NCI-H226 (cell line): ENCODE measurements around the gene PYGB.

Experiments
- DNase-seq: peaks from one replicate; pipeline ENCODE4 v3.0.0-alpha.2; 2015

The PYGB gene

DNA sequence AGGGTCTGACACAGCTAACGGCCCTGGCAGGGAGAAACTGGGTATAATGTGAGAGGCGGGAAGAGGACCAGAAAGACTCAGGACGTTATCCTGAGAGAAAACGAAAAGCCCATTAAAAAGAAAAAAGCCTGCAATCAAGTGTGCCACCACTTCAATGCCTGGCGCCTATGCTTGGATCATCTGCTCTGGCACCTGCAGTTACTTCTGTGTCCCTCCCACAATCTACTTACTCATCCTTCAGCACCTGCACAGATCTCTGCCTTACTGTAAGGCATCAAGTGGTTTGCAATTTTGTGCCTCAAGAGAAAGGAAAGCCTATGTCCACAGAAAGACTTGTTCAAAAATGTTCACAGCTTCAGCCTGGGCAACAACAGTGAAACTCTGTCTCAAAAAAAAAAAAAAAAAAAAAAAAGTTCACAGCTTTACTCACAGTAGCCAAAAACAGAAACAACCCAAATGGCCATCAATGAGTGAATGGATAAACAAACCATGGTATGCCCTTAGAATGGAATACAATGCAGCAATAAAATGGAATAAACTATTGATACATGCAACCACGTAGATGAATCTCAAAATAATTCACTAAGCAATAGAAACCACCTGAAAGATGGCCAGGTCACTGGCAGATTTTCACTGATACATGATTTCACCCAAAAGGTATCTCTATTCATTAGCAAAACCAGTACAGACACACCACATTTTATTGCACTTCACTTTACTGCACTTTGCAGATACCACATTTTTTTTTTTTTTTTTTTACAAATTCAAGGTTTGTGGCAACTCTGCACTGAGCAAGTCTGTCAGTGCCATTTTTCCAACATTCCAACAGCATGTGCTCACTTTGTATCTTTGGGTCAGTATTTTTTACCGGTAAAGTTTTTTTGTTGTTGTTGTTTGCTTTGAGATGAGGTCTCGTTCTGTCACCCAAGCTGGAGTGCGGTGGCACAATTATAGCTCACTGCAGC, 94.1 kb downstream of the PYGB start:
- no peak for DNase-seq

DNA sequence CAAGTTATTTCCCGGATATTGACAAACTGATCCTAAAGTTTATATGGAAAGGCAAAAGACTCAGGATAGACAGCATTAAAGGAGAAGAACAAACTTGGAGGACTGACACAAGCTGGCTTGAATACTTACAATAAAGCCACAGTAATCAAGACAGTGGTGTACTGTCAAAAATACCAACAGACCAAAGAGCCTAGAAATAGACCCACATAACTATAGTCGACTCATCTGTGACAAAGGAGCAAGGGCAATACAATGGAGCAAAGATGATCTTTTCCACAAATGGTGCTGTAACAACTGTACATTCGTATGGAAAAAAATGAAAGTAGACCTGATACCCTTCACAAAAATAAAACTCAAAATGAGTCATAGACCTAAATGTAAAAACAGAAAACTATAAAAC, 96.7 kb downstream of the PYGB start:
- DNase-seq = no peak

GRCh38 chr20:25345721-25346120, 97.8 kb downstream of the PYGB start:
- DNase-seq = no peak

GRCh38 chr20:25346349-25346748, 98.5 kb downstream of the PYGB start:
- DNase-seq = no peak
